HG02798 (cell line): ENCODE data around the gene TPSB2.
"Not testable (repeated sequence)": the region's sequence is repeated elsewhere in the genome, so short reads cannot be mapped to it uniquely, and the experiment has no call there.

Experiments
- ATAC-seq: cut with Tn5 transposase; IDR thresholded peaks from one replicate; pipeline ENCODE4 v1.9.1; 2021; ENCODE audit warnings: mild to moderate bottlenecking; ENCODE audit not compliant: unreplicated experiment, poor library complexity

The TPSB2 gene

DNA sequence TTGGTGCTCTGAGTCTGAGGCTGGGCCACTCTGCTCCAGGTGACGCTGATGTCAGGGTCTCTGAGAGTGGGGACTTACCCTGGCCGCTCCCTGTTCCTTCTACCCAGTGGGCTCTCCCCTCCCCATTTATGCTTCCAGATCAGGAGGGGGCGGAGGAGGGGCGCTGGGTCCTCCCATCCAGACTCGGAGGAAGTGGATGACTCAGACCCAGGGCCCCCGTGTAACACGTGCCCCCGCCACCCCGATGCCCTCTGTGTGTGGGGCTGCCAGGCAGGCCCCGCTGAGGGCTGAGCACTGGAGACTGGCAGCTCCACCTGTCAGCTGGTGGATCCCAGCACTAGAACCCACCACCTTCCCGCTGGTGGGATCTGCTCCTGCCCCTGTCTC lies at the start of gene TPSB2:
Gene TPSB2 (minus strand): TSS at position 101 of the 387 bp plus-strand sequence. CDS start 233 bp downstream, outside the sequence.
- not testable (repeated sequence) for ATAC-seq

DNA sequence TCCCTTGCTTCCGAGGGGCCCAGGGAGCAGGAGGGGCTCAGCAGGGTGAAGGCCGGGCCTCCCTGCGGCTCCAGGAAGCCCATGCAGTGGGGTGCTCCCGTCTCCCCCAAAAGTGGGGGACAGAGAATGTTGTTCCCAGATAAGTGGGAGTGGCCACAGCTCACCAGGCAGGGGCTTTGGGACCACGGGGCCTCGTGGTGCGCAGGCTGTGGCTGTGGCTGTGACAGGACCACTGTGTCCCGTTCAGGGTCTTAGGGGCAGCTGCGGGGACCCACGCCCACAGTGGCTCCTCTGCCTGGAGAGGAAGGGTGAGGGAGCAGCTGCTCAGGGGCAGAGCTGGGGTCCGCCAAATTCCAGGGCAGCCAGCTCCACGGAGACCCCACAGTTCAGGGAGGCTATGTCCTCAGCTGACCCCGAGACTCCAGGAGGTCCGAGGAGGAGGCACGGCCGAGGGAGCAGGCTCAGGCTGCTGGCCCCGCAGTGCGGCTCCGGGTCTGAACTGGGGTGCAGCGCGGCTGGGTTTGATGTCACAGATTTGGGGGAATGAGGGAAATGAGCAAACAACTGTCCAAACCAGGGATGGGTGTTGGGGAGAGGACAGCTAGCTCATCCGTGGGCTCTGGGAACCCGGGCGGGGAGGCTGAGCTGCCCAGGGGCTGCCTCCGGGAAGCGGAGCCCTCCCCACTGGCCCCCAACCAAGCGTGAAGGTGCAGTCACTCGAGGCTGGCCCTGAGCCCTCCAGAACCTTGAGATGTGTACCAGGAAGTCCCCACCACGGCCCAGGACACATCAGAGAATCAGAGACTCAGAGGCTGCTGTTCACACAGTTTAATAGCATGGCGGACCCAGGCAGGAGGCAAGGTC lies 49.3 kb upstream of the TPSB2 start:
- ATAC-seq, result no peak

DNA sequence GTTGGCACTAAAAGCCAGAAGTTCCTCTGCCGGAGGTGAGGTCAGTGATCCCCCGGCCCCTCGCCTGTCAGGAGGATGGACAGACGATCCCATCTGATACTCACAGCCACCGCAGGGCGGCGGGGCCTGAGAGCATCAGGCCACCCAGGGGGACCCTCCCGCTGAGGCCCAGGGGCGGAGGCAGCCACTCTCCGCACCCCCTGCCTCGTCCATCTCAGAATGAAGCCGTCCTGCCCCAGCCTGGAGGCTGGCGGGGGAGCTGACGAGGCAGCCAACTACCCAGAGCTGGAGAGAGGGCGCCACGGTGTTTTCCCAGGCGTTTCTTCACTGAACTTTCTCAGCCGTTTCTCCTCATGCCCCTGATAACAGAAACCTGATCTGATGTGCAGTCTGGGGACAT lies 48.5 kb upstream of the TPSB2 start:
- ATAC-seq, result no peak

DNA sequence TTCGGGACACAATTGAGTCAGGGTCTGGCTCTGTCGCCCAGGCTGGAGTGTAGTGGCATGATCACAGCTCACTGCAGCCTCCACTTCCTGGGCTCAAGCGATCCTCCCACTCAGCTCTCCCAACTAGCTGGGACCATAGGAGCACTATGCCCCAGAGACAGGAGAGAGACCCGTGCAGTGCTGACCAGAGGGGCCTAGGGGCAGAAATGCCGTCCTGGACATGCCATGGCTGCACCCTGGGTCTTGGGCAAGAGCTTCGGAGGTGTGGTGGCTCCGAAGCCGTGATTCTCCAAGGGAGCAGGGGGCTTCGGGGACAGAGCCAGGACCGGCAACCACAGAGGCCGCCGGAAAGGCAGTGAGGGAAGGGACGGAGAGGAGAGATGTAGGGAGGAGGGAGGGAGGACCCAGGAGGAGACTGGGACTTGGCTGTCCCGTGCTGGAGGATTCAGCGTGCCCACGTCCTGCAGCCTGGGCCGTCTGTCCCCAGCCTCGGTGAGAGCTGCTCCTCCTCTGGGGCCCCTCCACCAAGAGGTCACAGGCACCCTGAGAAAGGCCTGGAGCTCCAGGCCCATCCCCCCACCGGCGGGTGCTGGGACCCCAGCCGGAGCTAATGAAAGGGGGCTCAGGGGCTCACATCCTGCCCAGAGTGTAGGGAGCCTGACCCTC lies 47.8 kb upstream of the TPSB2 start:
- no peak for ATAC-seq

DNA sequence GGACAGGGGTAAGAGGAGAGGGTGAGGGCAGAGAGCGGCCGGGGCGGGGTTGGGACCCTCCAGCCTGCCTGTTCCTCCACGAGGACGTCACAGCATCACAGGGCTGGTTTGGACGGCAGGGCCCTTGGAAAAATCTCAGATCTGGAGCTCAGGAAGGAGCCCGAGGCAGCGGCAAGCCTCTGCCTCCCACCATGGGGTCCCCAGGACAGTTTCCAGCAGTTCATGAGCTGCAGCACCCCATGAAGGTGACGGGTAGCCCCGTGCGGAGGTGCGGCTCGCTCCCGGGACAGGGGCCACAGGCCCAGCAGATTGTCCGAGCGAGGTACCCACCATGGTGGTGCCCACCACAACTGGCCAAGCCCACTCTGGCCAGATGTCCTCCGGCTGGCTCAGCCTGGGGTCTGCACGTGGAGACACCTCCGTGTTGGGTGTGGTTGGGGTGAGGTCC lies 47.2 kb upstream of the TPSB2 start:
- ATAC-seq, result no peak

DNA sequence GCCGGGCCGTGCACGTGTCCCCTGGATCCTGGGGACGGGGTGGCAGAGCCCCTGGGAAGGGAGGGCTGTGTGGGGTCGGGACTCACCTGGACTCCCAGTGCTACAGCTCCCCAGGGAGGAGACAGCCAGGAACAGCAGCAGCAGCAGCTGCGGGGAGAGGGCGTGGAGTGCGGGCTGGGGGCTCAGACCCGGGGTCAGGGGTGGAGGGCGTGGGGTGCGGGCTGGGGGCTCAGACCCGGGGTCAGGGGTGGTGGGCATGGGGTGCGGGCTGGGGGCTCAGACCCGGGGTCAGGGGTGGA lies 46.5 kb upstream of the TPSB2 start:
- no peak for ATAC-seq

DNA sequence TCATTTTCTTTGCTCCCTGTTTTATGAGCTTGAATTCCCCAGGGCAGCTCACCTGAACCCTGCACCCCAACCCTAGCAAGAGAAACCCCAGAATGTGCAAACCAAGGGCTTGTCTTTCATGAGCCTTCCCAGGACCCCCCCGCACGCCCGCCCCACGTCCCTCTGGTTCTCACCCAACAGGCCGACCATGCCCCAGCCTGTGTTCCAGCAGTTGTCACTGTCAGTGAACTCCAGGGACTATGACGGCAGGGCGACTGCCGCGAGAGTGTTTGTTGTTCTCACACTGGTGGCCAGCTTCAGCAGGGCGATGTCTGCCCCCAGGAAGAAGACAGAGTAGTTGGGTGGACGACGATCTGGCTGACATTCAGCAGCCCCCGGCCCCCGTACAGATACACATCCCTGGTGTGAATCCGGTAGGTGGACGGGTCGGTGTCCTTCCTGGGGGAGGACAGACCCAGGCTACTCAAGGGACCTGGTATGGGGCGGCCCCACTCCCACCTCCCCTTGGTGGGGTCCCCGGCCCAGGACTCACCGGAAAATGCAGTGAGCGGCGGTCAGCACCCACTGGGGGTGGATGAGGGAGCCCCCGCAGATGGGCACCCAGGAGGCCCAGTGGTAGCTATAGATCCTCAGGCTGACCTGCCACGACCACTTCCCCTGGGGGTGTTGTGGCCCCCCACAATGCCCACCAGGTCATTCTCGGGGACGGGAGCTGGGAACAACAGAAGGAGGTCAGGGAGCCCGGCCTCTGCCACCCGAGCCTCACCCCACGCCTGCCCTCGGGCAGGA lies 46.0 kb upstream of the TPSB2 start:
- ATAC-seq, result no peak

DNA sequence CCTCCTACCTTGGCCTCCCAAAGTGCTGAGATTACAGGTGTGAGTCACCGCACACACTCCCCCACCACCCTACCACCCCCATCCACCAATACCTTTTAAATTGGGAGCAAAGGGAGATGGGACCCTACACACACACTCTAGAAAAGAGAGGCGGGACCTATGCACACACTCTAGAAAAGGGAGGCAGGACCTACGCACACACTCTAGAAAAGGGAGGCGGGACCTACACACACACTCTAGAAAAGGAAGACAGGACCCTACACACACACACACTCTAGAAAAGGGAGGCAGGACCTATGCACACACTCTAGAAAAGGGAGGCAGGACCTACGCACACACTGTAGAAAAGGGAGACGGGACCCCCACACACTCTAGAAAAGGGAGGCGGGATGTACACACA lies 44.8 kb upstream of the TPSB2 start:
- ATAC-seq, result no peak

DNA sequence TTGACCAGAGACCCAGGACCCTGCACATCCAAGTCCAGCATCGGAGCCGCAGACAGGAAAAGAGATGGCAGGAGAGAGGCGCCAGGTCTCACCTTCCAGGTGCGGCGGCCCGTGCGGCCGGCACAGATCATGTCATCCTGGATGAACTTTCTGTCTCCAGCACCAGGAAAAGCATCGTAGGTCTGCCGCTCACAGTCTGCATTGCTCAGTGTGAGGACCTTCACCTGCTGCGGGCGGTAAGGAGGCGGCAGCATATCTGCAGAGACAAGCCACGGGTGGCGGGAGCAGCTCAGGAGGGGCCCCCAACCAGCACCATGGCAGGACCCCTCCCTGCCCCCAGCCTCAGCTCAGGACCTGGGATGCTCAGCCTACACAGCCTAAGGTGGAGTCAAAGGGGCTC lies 43.8 kb upstream of the TPSB2 start:
- ATAC-seq, result no peak

DNA sequence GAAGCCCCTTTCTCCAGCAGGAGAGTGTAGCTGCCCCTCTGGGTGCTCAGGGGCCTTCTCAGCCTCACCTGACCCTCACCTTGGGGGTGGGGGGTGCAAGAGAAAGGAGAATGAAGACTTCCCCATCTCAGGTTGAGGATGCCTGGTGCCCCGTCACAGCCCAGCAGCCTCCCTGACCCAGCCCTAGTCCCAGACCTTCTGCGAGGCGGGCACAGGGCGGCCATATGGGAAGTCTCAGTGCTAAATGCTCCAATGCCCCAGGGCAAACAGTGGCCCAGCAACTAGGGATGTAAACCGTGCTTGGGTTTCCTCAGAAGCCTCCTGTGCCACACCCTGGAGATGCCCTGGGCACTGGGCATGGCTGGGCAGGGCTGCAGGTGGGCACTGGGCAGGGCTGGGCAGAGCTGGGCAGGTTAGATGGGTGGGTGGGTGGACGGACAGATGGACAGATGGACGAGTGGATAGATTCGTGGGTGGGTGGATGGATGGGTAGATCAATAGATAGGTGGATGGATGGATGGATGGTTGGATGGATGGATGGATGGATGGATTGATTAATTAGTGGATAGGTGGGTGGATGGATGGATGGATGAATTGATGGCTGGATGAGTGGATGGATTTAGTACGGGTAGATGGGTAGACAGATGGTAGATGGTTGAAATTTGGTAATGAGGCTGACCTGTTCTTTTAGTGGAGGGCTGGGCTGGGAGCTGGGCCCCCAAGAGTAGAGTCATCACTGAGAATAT lies 42.6 kb upstream of the TPSB2 start:
- no peak for ATAC-seq

DNA sequence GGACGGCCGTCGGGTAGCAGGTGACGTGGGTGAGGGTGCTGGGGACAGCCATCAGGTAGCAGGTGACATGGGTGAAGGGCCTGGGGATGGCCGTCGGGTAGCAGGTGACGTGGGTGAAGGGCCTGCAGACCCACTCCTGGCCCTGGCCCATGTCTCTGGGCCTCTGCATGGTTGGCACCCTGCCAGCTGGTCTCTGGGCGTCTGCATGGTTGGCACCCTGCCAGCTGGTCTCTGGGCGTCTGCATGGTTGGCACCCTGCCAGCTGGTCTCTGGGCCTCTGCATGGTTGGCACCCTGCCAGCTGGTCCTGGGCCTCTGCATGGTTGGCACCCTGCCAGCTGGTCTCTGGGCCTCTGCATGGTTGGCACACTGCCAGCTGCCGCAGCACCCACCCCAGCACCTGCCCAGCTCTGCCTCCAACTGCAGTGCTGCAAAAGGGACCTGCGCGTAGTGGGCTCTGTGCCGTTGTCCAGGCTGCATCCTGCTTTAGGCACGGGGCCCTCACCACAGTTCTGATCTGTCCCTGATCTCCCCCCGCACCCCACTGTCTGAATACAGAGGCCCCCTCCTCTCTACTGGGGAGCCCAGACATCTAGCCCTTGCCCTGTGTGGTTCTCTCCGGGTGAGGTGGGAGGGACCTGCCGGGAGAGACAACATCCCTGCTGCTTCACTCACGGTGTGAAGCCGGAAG lies 41.9 kb upstream of the TPSB2 start:
- ATAC-seq, result not testable (repeated sequence)

DNA sequence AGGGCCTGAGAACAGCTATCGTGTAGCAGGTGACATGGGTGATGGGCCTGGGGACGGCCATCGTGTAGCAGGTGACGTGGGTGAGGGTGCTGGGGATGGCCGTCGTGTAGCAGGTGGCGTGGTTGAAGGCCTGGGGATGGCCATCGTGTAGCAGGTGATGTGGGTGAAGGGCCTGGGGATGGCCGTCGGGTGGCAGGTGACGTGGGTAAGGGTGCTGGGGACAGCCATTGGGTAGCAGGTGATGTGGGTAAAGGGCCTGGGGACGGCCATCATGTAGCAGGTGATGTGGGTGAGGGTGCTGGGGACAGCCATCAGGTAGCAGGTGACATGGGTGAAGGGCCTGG lies 41.4 kb upstream of the TPSB2 start:
- no peak for ATAC-seq

DNA sequence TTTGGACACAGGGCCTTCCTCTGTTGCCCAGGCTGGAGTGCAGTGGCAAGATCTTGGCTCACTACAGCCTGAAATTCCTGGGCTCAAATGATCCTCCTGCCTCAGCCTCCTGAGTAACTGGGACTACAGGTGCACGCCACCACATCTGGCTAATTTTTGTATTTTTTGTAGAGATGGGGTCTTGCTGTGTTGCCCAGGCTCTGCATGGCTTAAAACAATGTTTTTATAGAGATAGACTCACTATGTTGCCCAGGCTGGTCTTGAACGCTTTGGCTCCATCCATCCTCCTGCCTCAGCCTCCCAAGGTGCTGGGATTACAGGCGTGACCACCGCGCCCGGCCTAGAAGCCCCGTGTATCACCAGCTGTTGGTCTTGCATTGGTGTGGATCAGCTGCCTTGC lies 39.4 kb upstream of the TPSB2 start:
- ATAC-seq, result not testable (repeated sequence)

DNA sequence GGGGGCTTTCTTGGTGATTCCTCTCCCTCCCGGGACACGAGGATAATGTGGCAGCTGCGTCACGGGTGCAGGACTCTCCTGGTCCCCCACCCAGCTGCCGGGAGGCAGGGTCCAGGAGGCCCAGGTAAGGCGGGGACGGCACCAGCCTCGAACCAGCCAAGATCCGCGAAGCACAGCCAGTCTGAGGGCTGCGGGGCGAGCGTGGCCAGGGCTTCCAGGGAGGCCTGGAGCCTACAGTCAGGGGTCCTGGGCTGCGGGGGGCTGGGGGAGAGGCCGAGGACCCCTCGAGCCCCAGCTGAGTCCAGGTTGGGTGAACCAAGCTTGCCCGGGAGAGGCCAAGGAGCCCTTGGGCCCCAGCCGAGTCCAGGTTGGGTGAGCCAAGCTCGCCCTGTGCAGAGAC lies 35.8 kb upstream of the TPSB2 start:
- ATAC-seq, result no peak

DNA sequence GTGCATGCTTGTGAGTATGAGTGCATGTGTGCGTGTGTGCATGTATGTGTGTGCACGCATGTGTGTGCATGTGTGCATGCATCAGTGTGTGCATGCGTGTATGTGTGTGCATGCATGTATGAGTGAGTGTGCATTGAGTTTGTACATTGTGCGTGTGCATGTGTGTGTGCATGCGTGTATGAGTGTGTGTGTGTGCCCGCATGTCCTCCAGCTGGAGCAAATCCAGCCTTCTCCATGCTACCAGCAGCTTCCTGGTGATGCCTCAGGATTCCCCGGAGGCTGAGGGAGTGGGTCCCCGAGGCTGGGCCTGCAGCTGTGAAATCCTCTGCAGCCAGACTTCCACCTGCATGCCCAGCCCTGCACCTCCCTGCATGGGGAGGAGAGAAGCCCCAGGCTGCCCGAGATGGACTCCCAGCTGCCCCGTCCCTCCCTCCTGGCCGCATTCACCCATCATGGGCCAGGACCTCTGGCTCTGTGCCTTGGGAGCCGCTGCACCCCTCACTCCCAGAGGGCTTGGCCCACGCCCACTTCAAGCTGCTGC lies 35.2 kb upstream of the TPSB2 start:
- no peak for ATAC-seq

DNA sequence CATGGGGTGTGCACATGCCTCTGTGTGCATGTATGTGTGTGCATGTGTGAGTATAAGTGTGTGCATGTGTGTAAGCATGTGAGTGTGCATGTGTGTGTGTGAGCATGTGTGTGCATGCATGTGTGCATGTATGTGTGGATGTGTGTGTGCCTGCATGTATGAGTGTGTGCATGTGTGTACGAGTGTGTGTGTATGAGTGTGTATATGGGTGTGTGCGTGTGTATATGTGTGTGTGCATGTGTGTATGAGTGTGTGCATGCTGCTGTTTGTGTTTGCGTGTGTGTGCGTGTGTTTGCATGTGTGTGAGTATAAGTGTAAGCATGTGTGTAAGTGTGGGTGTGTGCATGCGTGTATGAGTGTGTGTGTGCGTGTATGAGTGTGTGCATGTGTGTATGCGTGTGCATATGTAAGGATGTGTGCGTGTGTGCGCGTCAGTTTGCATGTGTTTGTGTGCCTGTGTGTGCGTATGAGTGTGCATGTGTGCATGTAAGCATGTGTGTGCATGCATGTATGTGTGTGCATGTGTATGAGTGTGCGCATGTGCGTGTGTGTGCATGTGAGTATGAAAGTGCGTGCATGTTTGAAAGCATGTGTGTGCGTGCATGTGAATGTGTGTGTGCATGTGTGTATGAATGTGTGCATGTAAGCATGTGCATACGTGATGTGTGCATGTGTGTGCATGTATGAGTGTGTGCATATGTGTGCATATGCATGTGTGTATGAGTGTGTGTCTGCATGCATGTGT lies 34.5 kb upstream of the TPSB2 start:
- ATAC-seq, result no peak

DNA sequence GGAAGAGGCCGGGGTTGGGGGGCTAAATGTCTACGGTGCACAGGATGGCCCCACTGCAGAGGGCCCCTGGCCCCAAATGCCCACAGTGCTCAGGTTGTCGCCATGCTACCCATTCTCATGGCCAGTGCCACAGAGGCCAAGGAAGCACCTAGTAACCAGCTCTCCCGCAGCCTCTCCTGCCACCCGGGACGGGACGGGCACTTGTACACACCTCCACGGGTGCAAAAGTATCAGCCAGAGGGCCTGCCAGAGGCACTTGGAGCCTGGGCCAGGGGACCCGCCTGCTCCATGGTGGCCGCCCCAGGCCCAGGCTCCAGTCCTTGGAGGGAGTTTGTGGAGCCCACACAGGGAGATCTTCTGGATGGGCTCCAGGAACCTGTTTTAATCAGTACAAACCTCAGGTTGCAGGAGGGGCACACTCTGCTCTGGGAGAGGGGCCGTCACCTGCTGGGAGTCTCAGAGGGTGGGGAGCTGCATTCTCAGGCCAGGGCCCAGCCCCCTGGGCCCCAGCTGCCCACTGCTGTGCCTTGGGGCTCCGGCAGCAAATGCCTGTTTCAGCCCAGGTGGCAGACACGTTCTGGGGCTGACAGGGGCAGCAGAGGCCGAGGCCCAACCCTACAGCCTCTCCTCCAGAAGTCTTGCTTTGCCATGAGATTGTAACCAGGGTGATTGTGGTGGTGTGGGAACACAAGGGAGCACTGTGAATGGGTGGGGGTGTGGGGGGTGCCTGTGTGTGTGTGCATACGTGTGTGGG lies 33.8 kb upstream of the TPSB2 start:
- no peak for ATAC-seq

DNA sequence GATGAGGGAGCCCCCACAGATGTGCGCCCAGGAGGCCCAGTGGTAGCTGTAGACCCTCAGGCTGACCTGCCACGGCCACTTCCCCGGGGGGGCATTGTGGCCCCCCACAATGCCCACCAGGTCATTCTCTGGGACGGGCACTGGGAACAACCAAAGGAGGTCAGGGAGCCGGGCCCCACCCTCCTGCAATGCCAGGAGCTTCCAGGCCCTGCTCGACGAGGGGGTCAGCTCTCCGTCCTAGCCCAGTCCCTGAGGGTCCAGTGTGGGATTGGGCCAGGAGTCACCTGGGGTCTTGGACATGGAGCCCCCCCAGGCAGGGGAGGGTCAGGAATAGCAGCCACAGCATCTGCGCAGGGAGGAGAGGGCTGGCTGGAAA lies 32.9 kb upstream of the TPSB2 start:
- ATAC-seq, result no peak
